A673 (cell line): ENCODE measurements around the gene KIAA1328. TPM values are rescaled to one million over a fixed set of nuclear protein-coding genes. Genes with fewer than 3 reads are reported as not detected.

Source experiments
- BruUV-seq: library from RNA; stranded (reverse); fragments of 400-500 nt; replicated peaks from 2 replicates; lab custom pipeline; 2021; lab: Mats Ljungman, UMichigan
- CTCF ChIA-PET: fragments of 300-600 bp; sonication (Branson Sonifier 250); formaldehyde crosslinking; loops from one replicate; lab custom pipeline; 2022; ENCODE audit warnings: antibody characterized with exemption; lab: Charles Lee
- POLR2A ChIA-PET: fragments of 300-600 bp; sonication (Branson Sonifier 250); formaldehyde crosslinking; loops from one replicate; lab custom pipeline; 2022; ENCODE audit warnings: antibody characterized with exemption; ENCODE audit not compliant: low non-redundant PET; lab: Charles Lee
- DNase-seq: peaks from one replicate; pipeline ENCODE4 v3.0.0-alpha.2; 2015; ENCODE audit warnings: low spot score
- H3K27ac ChIP-seq: fragments of 200-600 bp; sonication (generic); 2 replicates; pipeline ENCODE4 v1.5.1; 2016; ENCODE audit warnings: mixed run types, low read depth, mild to moderate bottlenecking, mixed read lengths, antibody characterized with exemption, low read length; ENCODE audit not compliant: poor library complexity, severe bottlenecking
- H3K27me3 ChIP-seq: fragments of 200-600 bp; sonication (generic); replicated peaks from 2 replicates; pipeline ENCODE4 v1.6.1; 2017; ENCODE audit warnings: mixed run types, low read depth, mild to moderate bottlenecking, mixed read lengths, antibody characterized with exemption, low read length; ENCODE audit not compliant: insufficient read depth, poor library complexity
- H3K36me3 ChIP-seq: fragments of 200-600 bp; sonication (generic); 2 replicates; pipeline ENCODE4 v1.6.1; 2016; ENCODE audit warnings: mixed run types, mild to moderate bottlenecking, mixed read lengths, antibody characterized with exemption, low read length; ENCODE audit not compliant: insufficient read depth, poor library complexity, severe bottlenecking
- H3K4me1 ChIP-seq: fragments of 200-600 bp; sonication (generic); 2 replicates; pipeline ENCODE4 v1.6.1; 2017; ENCODE audit warnings: mixed run types, mild to moderate bottlenecking, mixed read lengths, antibody characterized with exemption, low read length; ENCODE audit not compliant: insufficient read depth, poor library complexity, severe bottlenecking
- H3K4me3 ChIP-seq: fragments of 200-600 bp; sonication (generic); 2 replicates; pipeline ENCODE4 v1.5.1; 2016; ENCODE audit warnings: low read depth, mixed run types, mild to moderate bottlenecking, mixed read lengths, low read length; ENCODE audit not compliant: poor library complexity, severe bottlenecking
- H3K9me3 ChIP-seq: fragments of 200-600 bp; sonication (generic); 2 replicates; pipeline ENCODE4 v1.6.1; 2016; ENCODE audit warnings: mixed run types, low read depth, mild to moderate bottlenecking, mixed read lengths, antibody characterized with exemption, low read length; ENCODE audit not compliant: poor library complexity, severe bottlenecking
- CTCF ChIP-seq: fragments of 300-800, 200-600 bp; sonication (generic); conservative IDR thresholded peaks from 2 replicates; pipeline ENCODE4 v1.5.1; 2017; ENCODE audit warnings: low read depth, mild to moderate bottlenecking, antibody characterized with exemption, low read length, moderate library complexity, mixed read lengths
- EZH2 ChIP-seq: fragments of 200-600 bp; sonication (generic); IDR thresholded peaks from 2 replicates; pipeline ENCODE4 v1.6.1; 2017; ENCODE audit warnings: borderline replicate concordance, low read depth, mild to moderate bottlenecking, mixed read lengths, antibody characterized with exemption, low read length; ENCODE audit not compliant: poor library complexity, severe bottlenecking
- intact Hi-C: fragments of 100-400 bp; cut with micrococcal nuclease; formaldehyde crosslinking; loops from one replicate; pipeline ENCODE4 v1.10.0; 2022; ENCODE audit not compliant: unreplicated experiment
- total RNA-seq: library from RNA; stranded (reverse); gene quantifications from 2 replicates; pipeline ENCODE4 v1.2.3, GENCODE V29; 2021

Gene KIAA1328
- total RNA-seq, 1 experiment from 2014 or later, result 6.5 TPM

- DNase-seq, result no peak
- H3K27ac ChIP-seq, result no peak overlapping the region
- TF ChIP-seq EZH2 (no peak), CTCF (no peak)
- BruUV-seq, result no TSS peak
- H3K4me1 ChIP-seq, result no peaks in the 10 kb centered on the region
- ChIA-PET POLR2A (no interaction called here), CTCF (no interaction called here)
- H3K36me3 ChIP-seq, result no peaks in the 10 kb centered on the region
- no peak overlapping the region for H3K4me3 ChIP-seq
- H3K9me3 ChIP-seq, result no peaks in the 10 kb centered on the region
- intact Hi-C loops, result no loop called here
- H3K27me3 ChIP-seq, result no peaks in the 10 kb centered on the region
Measured at GRCh38 chr18:37170984-37171383, 342.1 kb downstream of the KIAA1328 start.

- DNase-seq, result no peak
- POLR2A ChIA-PET, result no interaction called here
- TF ChIP-seq EZH2 (no peak), CTCF (no peak)
- Histone ChIP-seq H3K9me3 (no peaks in the 10 kb centered on the region), H3K27me3 (no peaks in the 10 kb centered on the region), H3K4me1 (no peaks in the 10 kb centered on the region), H3K4me3 (no peak overlapping the region), H3K27ac (no peak overlapping the region), H3K36me3 (no peaks in the 10 kb centered on the region)
- CTCF ChIA-PET, result no interaction called here
- intact Hi-C loops, result no loop called here
- BruUV-seq, result no TSS peak
Measured at GRCh38 chr18:37173384-37173783, 344.5 kb downstream of the KIAA1328 start.

- intact Hi-C loops, result no loop called here
- no peaks in the 10 kb centered on the region for H3K36me3 ChIP-seq
- no peaks in the 10 kb centered on the region for H3K4me1 ChIP-seq
- H3K4me3 ChIP-seq, result no peak overlapping the region
- H3K9me3 ChIP-seq, result no peaks in the 10 kb centered on the region
- CTCF ChIA-PET, result no interaction called here
- POLR2A ChIA-PET, result no interaction called here
- H3K27ac ChIP-seq, result no peak overlapping the region
- no peaks in the 10 kb centered on the region for H3K27me3 ChIP-seq
- TF ChIP-seq CTCF (no peak), EZH2 (no peak)
- BruUV-seq, result no TSS peak
- DNase-seq, result no peak
Measured at GRCh38 chr18:37175727-37176620, 347.0 kb downstream of the KIAA1328 start.
